Right ventricle myocardium inferior (tissue), 1 donor: ENCODE measurements around the gene ACTA1. TPM values are rescaled to one million over a fixed set of nuclear protein-coding genes. Genes with fewer than 3 reads are reported as not detected.
A peak's percentile ranks its signal among the peaks of the same experiment; 100 is the strongest.
"Not testable (repeated sequence)": the region's sequence is repeated elsewhere in the genome, so short reads cannot be mapped to it uniquely, and the experiment has no call there.

Experiments used
- ATAC-seq: fragments of 200-7000 bp; cut with Tn5 transposase; one replicate; pipeline ENCODE4 v1.9.1; 2020; ENCODE audit warnings: mild to moderate bottlenecking, moderate library complexity
- DNase-seq: peaks from one replicate; pipeline ENCODE4 v3.0.0; 2021; ENCODE audit errors: missing footprints
- intact Hi-C: fragments of 100-400 bp; cut with DNase I; formaldehyde crosslinking; loops from one replicate; pipeline ENCODE4 v1.11.0; 2022
- total RNA-seq: library from RNA; stranded (reverse); fragmentation: NEBNext Ultra II Directional; extraction: Animal tissue kit (Norgen Biotek cat#: 25700); gene quantifications from one replicate; pipeline ENCODE4 v1.2.1, GENCODE V29; 2021
- donor health status: DM: no; HTN: yes; CAD: no; lungs with severe emphysema.

The ACTA1 gene
- total RNA-seq, 1 donor from 2014 or later = 1,694 TPM

GRCh38 chr1:229412810-229413209 is 21.1 kb downstream of the ACTA1 start:
- DNase-seq, ATAC-seq, intact Hi-C loops: not testable (repeated sequence)

- DNase-seq = no peak
- intact Hi-C loops = no loop called here
- ATAC-seq = no peak
Observed at GRCh38 chr1:229412056-229412455, 21.8 kb downstream of the ACTA1 start.

GRCh38 chr1:229411434-229412055 is 22.3 kb downstream of the ACTA1 start:
- no peak for ATAC-seq
- intact Hi-C loops = no loop called here
- DNase-seq = no peak

- DNase-seq (peak; percentile 79), ATAC-seq (peak; percentile 89)
- intact Hi-C loops = no loop called here
Observed at GRCh38 chr1:229410692-229411433, 23.0 kb downstream of the ACTA1 start.

GRCh38 chr1:229410370-229410691 is 23.6 kb downstream of the ACTA1 start:
- intact Hi-C loops = no loop called here
- ATAC-seq = no peak
- DNase-seq = no peak

GRCh38 chr1:229409616-229410369 is 24.1 kb downstream of the ACTA1 start:
- intact Hi-C loops = no loop called here
- ATAC-seq (no peak), DNase-seq (no peak)

GRCh38 chr1:229408458-229409037 is 25.3 kb downstream of the ACTA1 start:
- DNase-seq (peak; percentile 77), ATAC-seq (peak; percentile 74)
- intact Hi-C loops = no loop called here

- ATAC-seq = no peak
- no peak for DNase-seq
- intact Hi-C loops = no loop called here
Observed at GRCh38 chr1:229407206-229408026, 26.5 kb downstream of the ACTA1 start.

GRCh38 chr1:229406798-229407197 is 27.1 kb downstream of the ACTA1 start:
- DNase-seq (no peak), ATAC-seq (no peak)
- intact Hi-C loops = no loop called here

- no peak for ATAC-seq
- intact Hi-C loops = no loop called here
- DNase-seq = no peak
Observed at GRCh38 chr1:229403573-229403972, 30.3 kb downstream of the ACTA1 start.

- no peak for DNase-seq
- no peak for ATAC-seq
- intact Hi-C loops = no loop called here
Observed at GRCh38 chr1:229402993-229403392, 30.9 kb downstream of the ACTA1 start.

- ATAC-seq, DNase-seq, intact Hi-C loops: not testable (repeated sequence)
Observed at GRCh38 chr1:229402329-229402728, 31.6 kb downstream of the ACTA1 start.

- ATAC-seq = no peak
- intact Hi-C loops = no loop called here
- DNase-seq = no peak
Observed at GRCh38 chr1:229397762-229398161, 36.1 kb downstream of the ACTA1 start.

- ATAC-seq (no peak), DNase-seq (no peak)
- intact Hi-C loops = no loop called here
Observed at GRCh38 chr1:229396585-229397206, 37.2 kb downstream of the ACTA1 start.

- ATAC-seq, DNase-seq, intact Hi-C loops: not testable (repeated sequence)
Observed at GRCh38 chr1:229394517-229394916, 39.4 kb downstream of the ACTA1 start.

GRCh38 chr1:229392936-229393335 is 41.0 kb downstream of the ACTA1 start:
- no peak for ATAC-seq
- intact Hi-C loops = no loop called here
- no peak for DNase-seq

- intact Hi-C loops = no loop called here
- ATAC-seq (no peak), DNase-seq (no peak)
Observed at GRCh38 chr1:229390130-229390529, 43.8 kb downstream of the ACTA1 start.

- ATAC-seq (no peak), DNase-seq (no peak)
- intact Hi-C loops = no loop called here
Observed at GRCh38 chr1:229388897-229389580, 44.9 kb downstream of the ACTA1 start.
